H54 (cell line): ENCODE results near the gene SFTPA1.
A peak's percentile ranks its signal among the peaks of the same experiment; 100 is the strongest.
"Not testable (repeated sequence)": the region's sequence is repeated elsewhere in the genome, so short reads cannot be mapped to it uniquely, and the experiment has no call there.

Source experiments
- DNase-seq: peaks from one replicate; pipeline ENCODE4 v3.0.0; 2011; ENCODE audit warnings: low spot score, mixed read lengths; ENCODE audit not compliant: insufficient read length
- FAIRE-seq: peaks from 3 replicates; lab custom pipeline; 2011; peaks lifted over from hg19 to GRCh38; lab: Jason Lieb, UNC
- POLR2A ChIP-seq: IDR thresholded peaks from 2 replicates; pipeline ENCODE4 v1.6.1; 2011; ENCODE audit warnings: low read depth, mild to moderate bottlenecking, low read length

SFTPA1 gene

GRCh38 chr10:79595510-79595909 is 15.2 kb upstream of the SFTPA1 start:
- no peak for TF ChIP-seq POLR2A
- FAIRE-seq, result no peak
- no peak for DNase-seq

- not testable (repeated sequence) for DNase-seq, FAIRE-seq
These were observed 11.1 kb upstream of the SFTPA1 start for GRCh38 chr10:79599644-79600043.

GRCh38 chr10:79601939-79602338 is 8.8 kb upstream of the SFTPA1 start:
- DNase-seq, result no peak
- no peak for TF ChIP-seq POLR2A
- FAIRE-seq, result no peak

GRCh38 chr10:79602953-79603352 is 7.8 kb upstream of the SFTPA1 start:
- TF ChIP-seq POLR2A, result no peak
- FAIRE-seq (no peak), DNase-seq (no peak)

- FAIRE-seq (no peak), DNase-seq (no peak)
- no peak for TF ChIP-seq POLR2A
These were observed 6.4 kb upstream of the SFTPA1 start for GRCh38 chr10:79604294-79604693.

GRCh38 chr10:79605308-79605707 is 5.4 kb upstream of the SFTPA1 start:
- DNase-seq (no peak), FAIRE-seq (no peak)
- no peak for TF ChIP-seq POLR2A

GRCh38 chr10:79608505-79609375 is 2.0 kb upstream of the SFTPA1 start:
- FAIRE-seq, result no peak
- DNase-seq, result no peak
- no peak for TF ChIP-seq POLR2A

- DNase-seq, result peak; percentile 63
- peak; percentile 78 for FAIRE-seq
These were observed 646 bp downstream of the SFTPA1 start for GRCh38 chr10:79611193-79611976.

GRCh38 chr10:79615577-79615976 is 4.8 kb downstream of the SFTPA1 start:
- no peak for TF ChIP-seq POLR2A
- FAIRE-seq (no peak), DNase-seq (no peak)

GRCh38 chr10:79616164-79616563 is 5.4 kb downstream of the SFTPA1 start:
- no peak for DNase-seq
- no peak for TF ChIP-seq POLR2A
- FAIRE-seq, result no peak

- not testable (repeated sequence) for FAIRE-seq, DNase-seq
These were observed 12.9 kb downstream of the SFTPA1 start for GRCh38 chr10:79623663-79624062.

GRCh38 chr10:79627075-79627474 is 16.3 kb downstream of the SFTPA1 start:
- DNase-seq (no peak), FAIRE-seq (no peak)
- TF ChIP-seq POLR2A, result no peak

- DNase-seq, result no peak
- TF ChIP-seq POLR2A, result no peak
- FAIRE-seq, result no peak
These were observed 17.3 kb downstream of the SFTPA1 start for GRCh38 chr10:79628083-79628482.

GRCh38 chr10:79628988-79629954 is 18.5 kb downstream of the SFTPA1 start:
- DNase-seq, result no peak
- TF ChIP-seq POLR2A, result no peak
- FAIRE-seq, result no peak
